ENCODE measurements around the gene MUC21.

MUC21 gene

DNA sequence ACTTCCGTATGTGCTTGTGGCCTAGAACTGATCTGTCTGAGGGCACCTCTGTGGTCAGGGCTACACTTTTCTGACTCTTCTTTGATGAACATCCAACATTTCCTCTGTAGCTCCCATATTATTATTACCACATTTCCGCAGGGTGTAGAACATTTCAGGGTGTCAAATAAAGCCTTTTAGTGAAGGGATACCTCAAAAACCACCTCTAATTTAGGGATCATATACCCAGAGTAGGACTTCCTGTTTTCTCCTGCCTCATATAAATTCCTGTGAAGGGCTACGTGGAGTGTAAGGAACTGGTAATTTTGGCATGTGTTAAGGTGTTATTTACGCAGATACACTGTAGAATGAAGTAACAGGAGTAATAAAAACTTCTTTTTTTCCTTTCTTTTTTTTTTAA, 21.3 kb downstream of the MUC21 start:
- DNase-seq (ENCODE audit: low spot score) = no peak

DNA sequence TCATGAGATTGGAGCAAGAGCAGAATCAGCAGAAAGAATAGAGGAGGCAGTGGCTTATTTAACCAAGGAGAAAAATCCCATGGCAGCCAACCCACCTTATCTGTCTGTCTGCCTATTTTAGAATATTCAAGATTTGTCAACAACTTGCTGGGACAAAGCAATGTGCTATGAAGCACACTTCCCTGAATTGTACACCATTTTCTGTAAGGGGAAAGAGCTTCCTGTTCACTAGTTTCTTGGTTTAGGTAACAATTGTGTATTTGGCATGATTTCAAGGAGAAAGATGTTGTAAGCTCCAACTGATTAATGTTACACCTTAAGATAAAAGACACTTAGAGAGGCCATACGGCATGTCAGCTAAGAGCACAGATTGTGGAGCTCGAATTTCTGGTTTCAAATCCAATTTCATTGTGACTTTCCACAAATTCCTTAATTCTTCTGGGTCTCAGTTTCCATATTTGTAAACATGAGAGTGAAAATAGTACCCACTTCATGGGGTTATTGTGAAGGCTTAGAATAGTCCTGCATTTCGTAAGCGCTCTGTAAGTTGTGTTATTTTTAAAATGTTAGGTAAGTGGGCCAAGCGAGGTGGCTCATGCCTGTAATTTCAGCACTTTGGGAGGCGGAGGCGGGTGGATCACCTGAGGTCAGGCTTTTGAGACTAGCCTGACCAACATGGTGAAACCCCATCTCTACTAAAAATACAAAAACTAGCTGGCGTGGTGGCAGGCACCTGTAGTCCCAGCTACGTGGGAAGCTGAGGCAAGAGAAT, 21.9 kb downstream of the MUC21 start:
- in situ Hi-C loops (cut with MboI; ENCODE audit: low pct_unique_long_range_greater_than_20kb, low sequenced_read_pairs, unreplicated experiment) = no loop called here
- no peak for DNase-seq (ENCODE audit: low spot score)

More for the DNA sequence above, 21.3 kb downstream of the MUC21 start:
- TF ChIP-seq, protein P1, sequence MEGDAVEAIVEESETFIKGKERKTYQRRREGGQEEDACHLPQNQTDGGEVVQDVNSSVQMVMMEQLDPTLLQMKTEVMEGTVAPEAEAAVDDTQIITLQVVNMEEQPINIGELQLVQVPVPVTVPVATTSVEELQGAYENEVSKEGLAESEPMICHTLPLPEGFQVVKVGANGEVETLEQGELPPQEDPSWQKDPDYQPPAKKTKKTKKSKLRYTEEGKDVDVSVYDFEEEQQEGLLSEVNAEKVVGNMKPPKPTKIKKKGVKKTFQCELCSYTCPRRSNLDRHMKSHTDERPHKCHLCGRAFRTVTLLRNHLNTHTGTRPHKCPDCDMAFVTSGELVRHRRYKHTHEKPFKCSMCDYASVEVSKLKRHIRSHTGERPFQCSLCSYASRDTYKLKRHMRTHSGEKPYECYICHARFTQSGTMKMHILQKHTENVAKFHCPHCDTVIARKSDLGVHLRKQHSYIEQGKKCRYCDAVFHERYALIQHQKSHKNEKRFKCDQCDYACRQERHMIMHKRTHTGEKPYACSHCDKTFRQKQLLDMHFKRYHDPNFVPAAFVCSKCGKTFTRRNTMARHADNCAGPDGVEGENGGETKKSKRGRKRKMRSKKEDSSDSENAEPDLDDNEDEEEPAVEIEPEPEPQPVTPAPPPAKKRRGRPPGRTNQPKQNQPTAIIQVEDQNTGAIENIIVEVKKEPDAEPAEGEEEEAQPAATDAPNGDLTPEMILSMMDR (IDR thresholded peaks at IDR 0.05; ENCODE audit: extremely low read depth, insufficient read depth, missing control alignments) = no peak
- in situ Hi-C loops (cut with MboI; ENCODE audit: low pct_unique_long_range_greater_than_20kb, low sequenced_read_pairs, unreplicated experiment) = no loop called here

DNA sequence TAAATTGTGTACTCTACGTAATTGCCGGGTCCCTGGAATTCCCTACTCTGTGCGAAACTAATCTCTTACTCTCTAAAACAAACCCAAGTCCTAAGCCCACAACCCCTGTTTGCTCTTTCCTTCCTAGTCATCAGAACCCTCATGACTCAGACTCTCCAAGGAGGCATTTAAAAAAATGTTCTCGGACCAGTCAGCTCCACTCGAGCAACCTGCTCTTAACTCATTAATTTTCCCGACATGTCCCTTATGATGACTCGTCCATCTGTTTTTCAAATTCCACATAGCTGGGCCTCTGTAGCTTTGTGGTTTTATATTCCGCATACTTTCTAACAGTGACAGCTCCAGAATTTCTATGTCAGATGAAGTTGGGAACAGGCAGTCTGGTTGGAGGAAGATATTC, 24.2 kb downstream of the MUC21 start:
- TF ChIP-seq, protein P1 (IDR thresholded peaks at IDR 0.05; ENCODE audit: extremely low read depth, insufficient read depth, missing control alignments) = no peak
- DNase-seq (ENCODE audit: low spot score) = no peak
- in situ Hi-C loops (cut with MboI; ENCODE audit: low pct_unique_long_range_greater_than_20kb, low sequenced_read_pairs, unreplicated experiment) = no loop called here

More for the DNA sequence above, 21.9 kb downstream of the MUC21 start:
- TF ChIP-seq, protein P1 (IDR thresholded peaks at IDR 0.05; ENCODE audit: extremely low read depth, insufficient read depth, missing control alignments) = no peak

DNA sequence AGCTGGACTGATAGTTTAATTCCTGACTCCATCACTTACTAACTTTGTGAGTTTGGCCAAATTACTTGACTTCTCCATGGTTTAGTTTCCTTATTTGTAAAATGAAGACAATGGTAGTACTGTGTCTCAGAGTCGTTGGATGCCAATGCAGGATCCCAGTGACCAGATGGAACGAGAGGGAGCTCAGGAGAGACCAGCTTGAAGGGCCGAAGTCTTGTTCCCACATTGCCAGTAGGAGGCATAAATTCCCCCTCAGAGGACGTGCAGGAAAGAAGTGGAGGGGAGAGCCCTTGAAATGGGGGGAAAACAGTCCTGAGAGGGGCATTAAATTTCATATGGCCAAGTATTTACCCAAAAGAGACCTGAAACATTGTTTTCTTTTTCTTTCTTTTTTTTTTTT, 24.6 kb downstream of the MUC21 start:
- in situ Hi-C loops (cut with MboI; ENCODE audit: low pct_unique_long_range_greater_than_20kb, low sequenced_read_pairs, unreplicated experiment) = no loop called here

DNA sequence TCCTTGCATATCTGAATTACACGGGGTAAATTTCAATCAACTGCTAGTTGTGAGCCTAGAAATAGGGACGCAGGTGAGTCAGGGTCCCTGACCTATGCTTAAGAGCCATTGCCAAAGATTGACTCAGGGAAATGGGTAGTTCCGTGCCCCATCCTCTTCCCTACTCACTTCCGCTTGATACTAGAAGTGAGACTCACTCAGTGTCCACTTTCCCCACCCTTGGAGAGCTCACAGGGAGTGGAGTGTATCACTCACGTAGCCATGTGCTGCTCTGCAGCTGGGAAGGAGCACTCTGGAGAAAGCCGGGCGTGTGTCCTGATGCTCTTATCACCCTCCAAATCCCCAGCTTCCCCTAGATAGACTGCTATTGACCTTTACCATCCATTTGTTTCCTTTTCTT, 26.2 kb downstream of the MUC21 start:
- TF ChIP-seq, protein P1 (IDR thresholded peaks at IDR 0.05; ENCODE audit: extremely low read depth, insufficient read depth, missing control alignments) = no peak
- no peak for DNase-seq (ENCODE audit: low spot score)
- in situ Hi-C loops (cut with MboI; ENCODE audit: low pct_unique_long_range_greater_than_20kb, low sequenced_read_pairs, unreplicated experiment) = no loop called here

More for the DNA sequence above, 24.6 kb downstream of the MUC21 start:
- TF ChIP-seq, protein P1 (IDR thresholded peaks at IDR 0.05; ENCODE audit: extremely low read depth, insufficient read depth, missing control alignments) = no peak
- DNase-seq (ENCODE audit: low spot score) = no peak

DNA sequence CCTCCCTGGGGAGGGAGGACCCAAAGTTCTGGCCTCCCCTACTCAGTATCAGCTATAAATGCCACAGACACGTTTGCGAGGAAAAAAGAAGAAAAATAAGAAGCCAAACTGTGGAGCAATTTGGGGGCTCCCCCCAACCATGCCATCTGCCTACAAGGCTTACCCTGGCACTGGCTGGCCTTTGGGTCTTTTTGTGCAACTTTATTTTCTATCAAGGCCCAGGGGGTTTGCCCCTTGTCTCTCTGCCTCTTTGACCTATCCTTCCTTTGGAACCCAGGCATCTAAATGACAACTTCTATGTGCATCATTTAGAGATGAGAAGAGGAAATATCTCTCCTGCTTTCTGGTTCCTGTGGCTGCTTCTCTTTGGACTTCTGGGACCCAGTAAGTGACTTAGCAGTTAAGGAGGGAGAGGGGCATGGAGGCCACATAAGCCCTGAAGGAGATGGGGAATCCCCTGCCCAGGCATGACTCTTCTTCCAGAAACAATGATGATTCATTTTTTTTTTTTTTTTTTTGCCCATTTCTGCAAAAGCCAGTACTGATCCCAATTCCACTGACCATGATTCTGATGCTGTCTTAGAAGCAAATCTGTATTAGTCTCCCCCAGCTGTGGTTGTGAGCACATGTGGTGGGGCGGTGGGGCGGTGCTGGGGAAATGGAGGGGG, 27.0 kb downstream of the MUC21 start, which contains the start of gene MUC22:
MUC22 (plus strand) TSS at position 82 of the 668 bp plus-strand sequence; CDS start at position 315, 233 bp downstream.
- in situ Hi-C loops (cut with MboI; ENCODE audit: low pct_unique_long_range_greater_than_20kb, low sequenced_read_pairs, unreplicated experiment) = no loop called here
- TF ChIP-seq, protein P1 (IDR thresholded peaks at IDR 0.05; ENCODE audit: extremely low read depth, insufficient read depth, missing control alignments) = no peak
- DNase-seq (ENCODE audit: low spot score) = no peak
